ENCODE measurements around the gene RIPK1. TPM values are rescaled to one million over a fixed set of nuclear protein-coding genes. Genes with fewer than 3 reads are reported as not detected.
A peak's percentile ranks its signal among the peaks of the same experiment; 100 is the strongest.
"Not testable (repeated sequence)": the region's sequence is repeated elsewhere in the genome, so short reads cannot be mapped to it uniquely, and the experiment has no call there.

The RIPK1 gene
- total RNA-seq, 1 experiment from 2014 or later: 16.8 TPM

DNA sequence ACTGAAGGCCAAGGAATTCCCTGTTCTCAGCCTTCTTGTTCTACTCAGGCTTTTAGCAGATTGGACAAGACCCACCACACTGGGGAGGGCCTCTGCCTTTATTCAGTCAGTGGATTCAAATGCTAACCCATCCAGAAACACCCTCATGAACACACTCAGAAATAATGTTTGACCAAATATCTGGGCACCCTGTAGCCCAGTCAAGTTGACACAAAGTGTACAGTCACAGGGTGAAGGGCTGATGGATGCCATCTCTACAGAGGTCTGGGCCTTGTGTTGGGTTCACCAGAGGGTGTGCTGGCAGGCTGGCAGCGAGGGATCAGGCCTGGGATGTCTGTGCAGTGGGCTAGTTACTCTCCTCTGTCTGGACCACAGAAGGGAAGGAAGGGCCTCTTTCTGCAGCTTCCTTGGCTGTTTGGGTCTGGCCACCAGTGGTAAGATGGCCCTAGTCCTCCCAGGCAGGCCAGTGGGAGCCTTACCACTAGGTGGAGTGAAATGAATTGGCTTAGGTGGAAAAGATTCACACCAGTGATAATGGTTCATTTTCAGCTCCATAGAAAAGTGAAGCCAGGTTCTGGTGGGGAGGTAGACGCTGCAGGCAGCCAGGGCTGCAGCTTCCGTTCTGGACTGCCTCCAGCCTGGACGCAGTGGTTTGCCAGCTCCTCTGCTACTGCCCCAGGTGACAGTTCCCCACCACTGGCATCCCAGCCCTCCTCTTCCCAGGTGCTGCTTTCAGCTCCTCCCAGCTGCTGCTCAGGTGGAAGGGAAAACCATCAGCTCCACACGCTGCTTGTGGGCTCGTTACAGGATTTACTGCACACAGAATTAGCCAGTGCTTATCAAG is 79.8 kb downstream of the RIPK1 start:
- ChIA-PET CTCF (interaction anchor here (0.6 to 1.2 kb wide), 4 partner anchors 16 to 299 kb away, joined by 3 to 4 read pairs (median 3); no protein-coding TSS in a partner anchor), POLR2A (no interaction called here)
- no peak for TF ChIP-seq CTCF (IDR thresholded peaks at IDR 0.05; ENCODE audit: unreplicated experiment)
- no peak overlapping the region for H3K27ac Mint-ChIP-seq (ENCODE audit: low read depth, unreplicated experiment)
- H3K36me3 Mint-ChIP-seq (ENCODE audit: insufficient read depth, unreplicated experiment): peaks cover 27% of the 10 kb centered on the region
- BruUV-seq (replicated peaks): no TSS peak
- no peaks in the 10 kb centered on the region for H3K9me3 Mint-ChIP-seq (ENCODE audit: unreplicated experiment)
- intact Hi-C loops (cut with micrococcal nuclease): no loop called here
- H3K4me3 Mint-ChIP-seq (ENCODE audit: unreplicated experiment): no peak overlapping the region
- H3K4me1 Mint-ChIP-seq (ENCODE audit: insufficient read depth, unreplicated experiment): no peaks in the 10 kb centered on the region
- H3K27me3 Mint-ChIP-seq (ENCODE audit: insufficient read depth, unreplicated experiment): no peaks in the 10 kb centered on the region
- no peak for DNase-seq (ENCODE audit: unreplicated experiment)

DNA sequence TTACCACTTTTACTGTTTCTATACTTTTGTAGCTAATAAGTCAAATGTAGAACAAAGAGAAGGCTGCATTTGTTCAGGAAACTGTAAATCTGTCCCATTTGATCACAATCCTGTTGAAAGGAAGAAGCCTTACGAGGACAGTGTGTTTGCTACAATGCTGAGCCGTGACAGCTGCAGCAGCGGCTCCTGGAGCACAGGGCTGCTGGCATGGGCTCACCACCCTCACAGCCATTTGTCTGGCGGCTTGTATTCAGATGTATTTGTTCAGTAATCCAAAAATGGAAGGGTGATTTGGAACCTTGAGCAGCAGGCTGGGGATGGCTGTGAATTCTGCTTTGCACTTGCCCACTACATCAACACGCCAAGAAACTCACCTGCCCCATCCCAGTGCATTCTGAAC is 83.4 kb downstream of the RIPK1 start:
- intact Hi-C loops (cut with micrococcal nuclease): no loop called here
- no peaks in the 10 kb centered on the region for H3K9me3 Mint-ChIP-seq (ENCODE audit: unreplicated experiment)
- H3K4me3 Mint-ChIP-seq (ENCODE audit: unreplicated experiment): no peak overlapping the region
- no peak overlapping the region for H3K27ac Mint-ChIP-seq (ENCODE audit: low read depth, unreplicated experiment)
- peaks cover 20% of the 10 kb centered on the region for H3K36me3 Mint-ChIP-seq (ENCODE audit: insufficient read depth, unreplicated experiment)
- DNase-seq (ENCODE audit: unreplicated experiment): no peak
- BruUV-seq (replicated peaks): no TSS peak
- ChIA-PET POLR2A (no interaction called here), CTCF (interaction anchor here (0.8 to 1.6 kb wide), 2 partner anchors 11 to 26 kb away, joined by 3 to 6 read pairs; no protein-coding TSS in a partner anchor)
- H3K27me3 Mint-ChIP-seq (ENCODE audit: insufficient read depth, unreplicated experiment): no peaks in the 10 kb centered on the region
- no peaks in the 10 kb centered on the region for H3K4me1 Mint-ChIP-seq (ENCODE audit: insufficient read depth, unreplicated experiment)
- no peak for TF ChIP-seq CTCF (IDR thresholded peaks at IDR 0.05; ENCODE audit: unreplicated experiment)

DNA sequence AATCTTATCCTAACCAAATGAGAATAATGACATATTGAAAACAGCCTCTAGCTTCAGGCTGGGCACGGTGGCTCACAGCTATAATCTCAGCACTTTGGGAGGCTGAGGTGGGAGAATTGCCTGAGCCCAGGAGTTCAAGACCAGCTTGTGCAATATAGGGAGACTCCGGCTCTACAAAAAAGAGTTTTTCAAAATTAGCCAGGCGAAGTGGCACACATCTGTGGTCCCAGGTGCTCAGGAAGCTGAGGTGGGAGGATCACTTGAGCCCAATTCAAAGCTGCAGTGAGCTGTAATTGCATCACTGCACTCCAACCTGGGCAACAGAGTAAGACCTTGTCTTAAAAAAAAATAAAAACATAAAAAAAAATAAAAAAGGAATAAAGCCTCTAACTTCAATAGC is 84.4 kb downstream of the RIPK1 start:
- Mint-ChIP-seq H3K27me3 (ENCODE audit: insufficient read depth, unreplicated experiment) (no peaks in the 10 kb centered on the region), H3K9me3 (ENCODE audit: unreplicated experiment) (no peaks in the 10 kb centered on the region), H3K36me3 (ENCODE audit: insufficient read depth, unreplicated experiment) (peaks cover 17% of the 10 kb centered on the region), H3K4me1 (ENCODE audit: insufficient read depth, unreplicated experiment) (no peaks in the 10 kb centered on the region), H3K27ac (ENCODE audit: low read depth, unreplicated experiment) (no peak overlapping the region), H3K4me3 (ENCODE audit: unreplicated experiment) (no peak overlapping the region)
- BruUV-seq (replicated peaks): no TSS peak
- no peak for DNase-seq (ENCODE audit: unreplicated experiment)
- CTCF ChIA-PET: interaction anchor here (1.6 kb wide), 1 partner anchor 27 kb away, joined by 6 read pairs; no protein-coding TSS in a partner anchor
- intact Hi-C loops (cut with micrococcal nuclease): no loop called here
- no peak for TF ChIP-seq CTCF (IDR thresholded peaks at IDR 0.05; ENCODE audit: unreplicated experiment)
- POLR2A ChIA-PET: interaction anchor here (0.7 kb wide), 1 partner anchor 147 kb away, joined by 3 read pairs; no protein-coding TSS in a partner anchor

- BruUV-seq (replicated peaks); H3K27ac Mint-ChIP-seq (ENCODE audit: low read depth, unreplicated experiment); H3K4me1 Mint-ChIP-seq (ENCODE audit: insufficient read depth, unreplicated experiment); H3K9me3 Mint-ChIP-seq (ENCODE audit: unreplicated experiment); H3K4me3 Mint-ChIP-seq (ENCODE audit: unreplicated experiment); DNase-seq (ENCODE audit: unreplicated experiment); H3K27me3 Mint-ChIP-seq (ENCODE audit: insufficient read depth, unreplicated experiment); CTCF ChIA-PET: not testable (repeated sequence)
- peaks cover 16% of the 10 kb centered on the region for H3K36me3 Mint-ChIP-seq (ENCODE audit: insufficient read depth, unreplicated experiment)
- POLR2A ChIA-PET: interaction anchor here (0.8 kb wide), 1 partner anchor 54 kb away, joined by 4 read pairs; no protein-coding TSS in a partner anchor
- intact Hi-C loops (cut with micrococcal nuclease): loop anchor here (5.0 kb wide), 2 partner anchors 38 to 97 kb away; partner anchors contain the start of gene BPHL
Observed at GRCh38 chr6:3155416-3155815, 87.1 kb downstream of the RIPK1 start.

- peak; percentile 21 for DNase-seq (ENCODE audit: unreplicated experiment)
- not testable (repeated sequence) for H3K4me1 Mint-ChIP-seq (ENCODE audit: insufficient read depth, unreplicated experiment)
Observed at GRCh38 chr6:3156184-3157130, 88.2 kb downstream of the RIPK1 start.

More at GRCh38 chr6:3156184-3157130, 88.2 kb downstream of the RIPK1 start:
- ChIA-PET POLR2A (interaction anchor here (0.7 to 3.1 kb wide), 11 partner anchors 14 to 132 kb away, joined by 3 to 28 read pairs (median 4); partner anchors contain the start of gene PSMG4), CTCF (interaction anchor here (0.6 to 1.2 kb wide), 11 partner anchors 14 to 1464 kb away, joined by 3 to 9 read pairs (median 4); no protein-coding TSS in a partner anchor)
- TSS peak; percentile 50 for BruUV-seq (replicated peaks)
- H3K9me3 Mint-ChIP-seq (ENCODE audit: unreplicated experiment); H3K27me3 Mint-ChIP-seq (ENCODE audit: insufficient read depth, unreplicated experiment); H3K36me3 Mint-ChIP-seq (ENCODE audit: insufficient read depth, unreplicated experiment): not testable (repeated sequence)
- intact Hi-C loops (cut with micrococcal nuclease): loop anchor here (1.0 to 5.0 kb wide), 4 partner anchors 30 to 96 kb away; partner anchors contain the start of gene BPHL
- peak overlapping the region; percentile 72 for H3K4me3 Mint-ChIP-seq (ENCODE audit: unreplicated experiment)
- H3K27ac Mint-ChIP-seq (ENCODE audit: low read depth, unreplicated experiment): peak overlapping the region; percentile 23
